HG03066 (cell line): ENCODE data around the gene GRIA1.
A peak's percentile ranks its signal among the peaks of the same experiment; 100 is the strongest.

Experiments used
- ATAC-seq: cut with Tn5 transposase; IDR thresholded peaks from one replicate; pipeline ENCODE4 v1.9.1; 2021; ENCODE audit warnings: low read depth; ENCODE audit not compliant: unreplicated experiment

Gene GRIA1

DNA sequence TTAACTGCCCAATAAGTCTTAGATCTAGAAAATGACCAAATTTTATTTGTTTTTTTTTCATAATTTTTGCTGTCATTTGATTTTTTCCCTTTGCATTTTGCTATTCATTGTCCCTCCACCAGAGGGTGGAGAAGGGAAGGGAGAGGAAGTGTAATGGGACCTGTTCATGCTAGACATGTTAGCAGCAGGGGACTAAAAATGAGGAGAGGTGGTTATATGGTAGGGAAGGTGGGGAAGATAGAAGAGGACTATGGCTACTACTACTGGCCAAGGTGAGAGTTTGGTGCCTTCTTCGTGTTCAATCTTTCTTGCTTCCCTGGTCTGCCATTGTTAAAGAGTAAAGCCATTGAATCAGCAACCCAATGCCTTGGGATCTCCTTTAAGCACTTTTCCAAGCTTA lies 6.4 kb downstream of the GRIA1 start:
- peak; percentile 52 for ATAC-seq

DNA sequence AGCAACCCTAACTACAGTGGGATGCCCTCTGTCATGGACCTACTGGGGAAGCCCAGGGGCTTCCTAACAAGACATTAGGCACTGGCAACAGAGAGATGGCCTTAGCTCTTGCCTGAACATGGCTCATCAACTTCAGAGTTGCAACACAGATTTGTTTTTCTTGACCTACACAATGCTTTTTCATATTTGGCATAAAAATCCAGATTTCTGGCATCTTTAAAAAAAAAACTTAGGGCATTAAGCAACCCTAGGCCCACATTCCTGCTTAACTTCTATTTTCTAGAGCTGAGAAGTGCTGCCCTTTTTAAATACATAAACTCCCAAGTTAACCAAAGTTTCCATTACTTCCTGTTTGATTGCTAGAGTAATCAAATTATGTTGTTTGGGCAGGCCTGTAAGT lies 8.0 kb downstream of the GRIA1 start:
- ATAC-seq: no peak

GRCh38 chr5:153500178-153500577 lies 9.7 kb downstream of the GRIA1 start:
- no peak for ATAC-seq

DNA sequence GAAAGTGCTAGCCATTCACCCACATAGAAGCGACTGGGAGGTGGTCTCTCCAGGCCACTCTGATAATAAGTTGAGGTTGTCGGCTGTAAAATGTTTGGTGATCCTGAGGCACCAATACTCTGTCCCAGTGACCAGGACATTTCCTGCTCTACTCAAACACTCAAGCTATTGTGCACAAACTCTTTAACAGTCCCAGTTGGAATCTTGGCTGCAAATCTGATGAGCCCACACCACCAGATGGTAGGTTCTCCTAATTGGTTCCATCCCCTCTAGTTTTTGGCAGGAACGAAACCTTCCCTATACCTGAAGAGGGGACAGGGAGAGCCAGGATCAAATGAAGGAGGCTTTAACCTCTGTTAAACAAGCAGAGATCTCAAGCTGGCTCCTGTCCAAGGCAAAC lies 14.3 kb downstream of the GRIA1 start:
- no peak for ATAC-seq

DNA sequence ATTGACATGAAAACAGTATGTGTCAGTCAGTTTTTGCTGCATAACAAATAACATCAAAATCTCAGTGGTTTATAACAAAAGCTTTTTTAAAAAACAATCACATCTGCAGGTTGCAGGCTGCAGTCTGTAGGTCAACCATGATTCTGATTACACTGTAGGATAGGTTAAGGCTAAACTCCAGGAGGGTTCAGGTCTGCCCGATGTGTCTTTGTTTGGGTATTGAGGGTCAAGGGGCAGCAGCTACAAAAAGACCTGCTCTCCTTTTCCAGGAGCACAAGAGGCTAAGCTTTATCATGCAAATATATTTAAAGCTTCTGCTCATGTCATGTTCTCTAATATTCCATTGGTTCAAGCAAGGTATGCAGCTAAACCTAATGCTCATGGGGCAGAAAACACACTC lies 18.2 kb downstream of the GRIA1 start:
- no peak for ATAC-seq

DNA sequence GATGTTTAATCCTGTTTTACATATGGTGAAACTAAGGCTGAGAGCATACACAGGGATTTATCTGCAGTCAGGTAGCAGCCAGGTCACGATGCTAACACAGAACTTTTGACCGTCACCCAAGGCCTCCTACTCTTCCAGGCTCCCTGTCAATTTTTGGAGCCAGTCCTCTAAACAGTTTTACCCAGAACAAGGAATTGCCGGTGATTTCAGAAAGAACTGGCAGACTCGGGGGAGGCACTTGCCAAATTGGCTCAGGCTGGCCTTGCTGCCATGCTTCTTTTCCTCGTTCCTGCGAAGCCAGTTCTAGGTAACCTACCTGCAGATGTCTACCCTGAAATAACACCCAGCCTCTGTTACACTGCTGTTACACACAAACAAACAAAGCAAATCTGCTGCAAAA lies 21.2 kb downstream of the GRIA1 start:
- ATAC-seq: no peak

- no peak for ATAC-seq
Observed at GRCh38 chr5:153513156-153513555, 22.7 kb downstream of the GRIA1 start.

DNA sequence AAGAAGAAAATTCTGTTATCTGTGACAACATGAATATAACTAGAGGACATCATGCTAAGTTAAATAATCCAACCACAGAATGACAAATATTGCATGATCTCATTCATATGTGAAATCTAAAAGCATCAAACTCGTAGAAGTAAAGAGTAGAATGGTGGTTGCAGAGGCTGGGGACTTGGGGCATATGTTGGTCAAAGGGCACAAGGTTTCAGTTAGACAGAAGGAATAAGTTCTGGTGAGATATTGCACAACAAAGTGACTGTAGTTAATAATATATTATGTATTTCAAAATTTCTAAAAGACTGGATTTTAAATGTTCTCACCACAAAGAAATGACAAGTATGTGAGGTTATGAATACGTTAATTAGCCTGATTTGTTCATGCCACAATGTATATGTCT lies 24.8 kb downstream of the GRIA1 start:
- ATAC-seq: no peak

DNA sequence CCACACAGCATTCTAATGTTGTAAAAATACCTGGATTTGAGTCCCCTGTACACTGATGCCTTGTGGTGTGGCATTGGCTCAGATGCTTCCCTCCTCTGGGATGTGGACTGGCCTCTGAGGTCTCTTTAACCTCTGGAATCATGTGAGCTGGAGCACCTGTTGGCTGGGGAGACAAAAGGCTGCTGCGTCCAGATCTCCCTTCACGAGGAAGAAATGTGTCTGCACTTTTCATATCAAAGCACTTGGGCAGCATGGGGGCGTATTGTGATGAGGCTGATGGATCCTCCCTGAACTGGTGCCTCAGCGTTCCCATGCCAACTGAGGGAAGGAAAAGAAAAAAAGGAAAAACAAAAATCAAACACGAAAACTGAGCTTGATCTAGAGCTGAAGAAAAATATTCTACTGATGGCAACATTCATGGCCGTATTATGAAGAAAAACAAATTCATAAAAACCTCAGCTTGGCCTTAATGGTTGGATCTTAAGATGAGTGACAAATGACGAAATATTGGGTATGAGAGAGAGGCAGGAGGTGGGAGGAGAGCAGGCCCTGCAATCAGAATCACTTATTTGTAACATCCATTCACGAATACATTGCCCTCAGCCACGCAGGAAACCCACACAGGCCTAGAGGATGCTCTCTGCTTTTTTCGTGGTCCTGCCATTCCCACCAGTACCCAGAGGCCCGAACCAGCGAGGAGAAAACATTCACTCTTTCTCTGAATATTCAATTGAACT lies 26.2 kb downstream of the GRIA1 start:
- ATAC-seq: no peak

DNA sequence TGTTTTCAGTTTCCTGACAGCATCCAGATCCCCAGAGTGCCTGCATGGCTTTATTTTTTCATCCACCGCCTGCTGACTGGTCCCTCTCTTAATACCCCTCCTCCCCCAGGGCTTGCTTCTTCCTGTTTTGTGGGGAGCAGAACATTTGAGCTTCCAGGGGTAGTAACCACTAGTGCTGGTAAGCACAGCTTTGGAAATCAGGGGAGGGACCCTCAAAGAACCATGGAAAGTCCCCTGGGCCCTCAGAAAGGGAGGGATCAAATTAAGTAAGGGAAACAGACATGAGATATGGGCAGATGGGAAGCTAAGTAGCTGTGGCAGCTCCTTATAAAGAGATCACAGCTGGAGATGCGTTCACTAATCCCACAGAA lies 26.8 kb downstream of the GRIA1 start:
- no peak for ATAC-seq

- ATAC-seq: no peak
Observed at GRCh38 chr5:153520137-153520536, 29.7 kb downstream of the GRIA1 start.

GRCh38 chr5:153520952-153521351 lies 30.5 kb downstream of the GRIA1 start:
- ATAC-seq: no peak

- no peak for ATAC-seq
Observed at GRCh38 chr5:153523211-153523610, 32.7 kb downstream of the GRIA1 start.

GRCh38 chr5:153523831-153524230 lies 33.4 kb downstream of the GRIA1 start:
- no peak for ATAC-seq

- no peak for ATAC-seq
Observed at GRCh38 chr5:153525536-153525935, 35.1 kb downstream of the GRIA1 start.

DNA sequence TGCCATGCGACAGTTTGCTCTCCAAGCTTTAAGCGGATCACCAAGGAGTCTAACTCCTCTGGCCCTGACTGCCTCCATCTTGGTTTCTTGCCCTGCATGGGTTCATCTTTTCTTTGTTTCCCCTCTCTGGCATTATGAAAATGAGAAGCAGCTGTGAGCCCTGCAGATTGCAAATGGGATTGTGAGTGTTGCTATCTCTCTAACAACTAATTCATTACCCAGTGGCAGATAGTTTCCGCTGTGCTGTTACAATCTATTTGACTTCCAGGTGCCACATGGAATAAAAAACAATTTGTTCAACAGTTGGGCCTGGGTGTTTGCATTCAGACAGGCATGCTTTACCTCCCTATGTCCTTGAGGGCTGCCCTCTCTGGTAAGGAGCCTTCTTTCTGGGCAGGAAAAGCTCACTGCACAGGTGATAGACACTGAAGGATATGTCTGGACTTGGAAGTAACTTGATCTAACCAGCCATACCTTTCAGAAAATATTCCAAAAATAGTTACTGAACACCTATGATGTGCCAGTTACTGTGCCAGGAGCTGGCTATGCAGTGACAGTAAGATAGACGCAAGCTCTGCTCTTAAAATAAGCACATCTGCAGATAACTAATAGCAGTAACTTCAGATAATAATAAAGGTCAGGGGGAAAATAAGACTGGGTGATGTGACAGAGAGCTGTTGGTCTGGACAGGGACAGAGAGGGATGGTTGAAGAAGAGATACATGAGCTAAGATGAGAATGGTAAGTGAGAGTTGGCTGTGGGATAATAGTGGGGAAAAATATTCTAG lies 40.1 kb downstream of the GRIA1 start:
- ATAC-seq: no peak

- no peak for ATAC-seq
Observed at GRCh38 chr5:153533546-153533945, 43.1 kb downstream of the GRIA1 start.

- no peak for ATAC-seq
Observed at GRCh38 chr5:153534102-153534501, 43.6 kb downstream of the GRIA1 start.

GRCh38 chr5:153537207-153537606 lies 46.7 kb downstream of the GRIA1 start:
- ATAC-seq: no peak

DNA sequence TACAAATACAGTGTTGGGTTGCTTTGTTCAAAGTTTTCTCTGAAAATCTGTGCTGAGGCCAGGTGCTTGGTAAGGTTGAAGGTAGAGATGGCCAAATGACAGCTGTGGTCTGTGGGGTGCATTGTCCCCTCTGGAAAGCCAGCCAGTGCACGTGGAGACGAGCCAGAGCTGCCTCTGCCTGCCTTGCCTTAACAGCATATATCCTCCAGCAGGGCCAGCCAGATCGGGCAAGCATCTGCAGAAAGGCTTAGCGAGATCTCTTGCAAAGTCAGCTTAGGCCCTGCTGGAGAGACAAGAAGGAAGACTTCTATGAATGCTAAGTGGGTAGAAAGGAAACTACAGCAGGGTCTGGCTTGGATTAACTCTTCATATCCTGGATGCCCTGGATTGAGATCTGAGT lies 49.5 kb downstream of the GRIA1 start:
- ATAC-seq: no peak

- no peak for ATAC-seq
Observed at GRCh38 chr5:153542536-153542935, 52.1 kb downstream of the GRIA1 start.

DNA sequence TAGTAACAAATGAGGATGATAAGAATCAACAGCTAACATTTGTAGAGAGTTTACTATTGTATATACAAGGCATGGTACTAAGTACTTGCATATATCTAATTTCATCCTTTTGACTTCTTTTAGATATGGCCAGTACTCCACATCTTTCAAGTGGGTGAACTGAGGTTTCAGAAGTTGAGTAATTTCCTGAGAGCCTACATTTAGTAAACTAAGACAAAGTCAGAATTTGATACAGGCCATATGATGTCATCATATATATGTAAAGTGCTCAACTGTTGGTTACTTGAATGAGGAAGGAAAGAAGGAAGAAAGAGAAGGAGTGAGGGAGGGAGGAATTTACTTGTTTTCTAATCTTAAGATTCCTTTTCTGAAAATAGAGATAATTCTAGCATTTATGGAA lies 52.8 kb downstream of the GRIA1 start:
- ATAC-seq: no peak
